CD4-positive, alpha-beta memory T cell (primary cell): ENCODE results near the gene FRMD5. TPM values are rescaled to one million over a fixed set of nuclear protein-coding genes. Genes with fewer than 3 reads are reported as not detected.

Experiments
- CTCF ChIA-PET: fragments of 350-600 bp; sonication (Branson Sonifier 250); formaldehyde crosslinking; loops from one replicate; lab custom pipeline; 2021; ENCODE audit warnings: inconsistent platforms; ENCODE audit not compliant: partially characterized antibody; lab: Charles Lee
- POLR2A ChIA-PET: fragments of 350-600 bp; sonication (Branson Sonifier 250); formaldehyde crosslinking; loops from one replicate; lab custom pipeline; 2021; ENCODE audit not compliant: partially characterized antibody; lab: Charles Lee
- DNase-seq, 5 donors: peaks; one replicate each; pipeline versions ENCODE4 v3.0.0 to v3.0.0-alpha.2; 2020 to 2022; ENCODE audit warnings: mixed read lengths in 1 of 5
- H3K27ac ChIP-seq: one replicate; pipeline ENCODE4 v1.7.0; 2013; ENCODE audit warnings: low read depth, low read length
- H3K27me3 ChIP-seq: 2 replicates; pipeline ENCODE4 v1.7.0; 2013; ENCODE audit warnings: mild to moderate bottlenecking, low read length, moderate library complexity; ENCODE audit not compliant: insufficient read depth
- H3K36me3 ChIP-seq: 2 replicates; pipeline ENCODE4 v1.7.0; 2013; ENCODE audit warnings: mild to moderate bottlenecking, low read length, moderate library complexity; ENCODE audit not compliant: insufficient read depth
- H3K4me1 ChIP-seq: 2 replicates; pipeline ENCODE4 v1.7.0; 2013; ENCODE audit warnings: mild to moderate bottlenecking, low read length, moderate library complexity; ENCODE audit not compliant: insufficient read depth
- H3K4me3 ChIP-seq, 2 donors: one replicate each; pipeline ENCODE4 v1.7.0; 2013; ENCODE audit warnings: low read length in 2 of 2, mild to moderate bottlenecking in 1 of 2
- H3K9me3 ChIP-seq, 2 donors: one replicate each; pipeline ENCODE4 v1.7.0; 2013; ENCODE audit warnings: low read length in 2 of 2, control low read depth in 1 of 2; ENCODE audit not compliant: control insufficient read depth in 1 of 2
- H3K27ac Mint-ChIP-seq, 7 donors: one replicate each; pipeline ENCODE4 v1.8.0; 2020 to 2021; ENCODE audit warnings: mixed read lengths in 7 of 7, mild to moderate bottlenecking in 6 of 7, inconsistent platforms in 3 of 7, moderate library complexity in 3 of 7
- H3K27me3 Mint-ChIP-seq, 2 donors: one replicate each; pipeline ENCODE4 v1.8.0; 2020 to 2021; ENCODE audit warnings: mixed read lengths in 2 of 2
- H3K36me3 Mint-ChIP-seq, 2 donors: one replicate each; pipeline ENCODE4 v1.8.0; 2020 to 2021; ENCODE audit warnings: mixed read lengths in 2 of 2, inconsistent platforms in 1 of 2, mild to moderate bottlenecking in 1 of 2
- H3K4me1 Mint-ChIP-seq, 4 donors: one replicate each; pipeline ENCODE4 v1.8.0; 2020 to 2021; ENCODE audit warnings: mixed read lengths in 4 of 4, mild to moderate bottlenecking in 1 of 4
- H3K4me3 Mint-ChIP-seq, 8 donors: one replicate each; pipeline ENCODE4 v1.8.0; 2020 to 2021; ENCODE audit warnings: mixed read lengths in 8 of 8, mild to moderate bottlenecking in 7 of 8, moderate library complexity in 6 of 8, inconsistent platforms in 3 of 8
- H3K9me3 Mint-ChIP-seq, 8 donors: one replicate each; pipeline ENCODE4 v1.8.0; 2020 to 2021; ENCODE audit warnings: mixed read lengths in 8 of 8, mild to moderate bottlenecking in 5 of 8, inconsistent platforms in 3 of 8, moderate library complexity in 1 of 8
- intact Hi-C: fragments of 100-400 bp; cut with micrococcal nuclease; formaldehyde crosslinking; loops from one replicate; pipeline ENCODE4 v1.15.1; 2023
- polyA plus RNA-seq, 2 donors: library from polyadenylated mRNA; unstranded; fragments of 300-500 nt; fragmentation: Illumina TruSeq; gene quantifications; one replicate each; pipeline ENCODE4 v1.2.3, GENCODE V29; 2021
- total RNA-seq, 2 experiments: library from RNA; stranded (reverse); gene quantifications; one replicate each; pipeline ENCODE4 v1.2.3, GENCODE V29; 2021

The FRMD5 gene
- total and polyA plus RNA-seq, 4 experiments from 2014 or later = 0.08 to 0.47 TPM; not detected in 2

- peaks cover 4 to 15% of the 10 kb centered on the region in 2 donors for H3K36me3 Mint-ChIP-seq
- intact Hi-C loops = loop anchor here (1.0 to 10.0 kb wide), 6 partner anchors 24 to 603 kb away; partner anchors contain the start of genes CTDSPL2, ELL3, HYPK and MAP1A
- Histone ChIP-seq H3K27ac (peak within 1 kb of the TSS; percentile 99), H3K9me3 (no peaks in the 10 kb centered on the region), H3K36me3 (no peaks in the 10 kb centered on the region), H3K4me3 (peak within 1 kb of the TSS; percentile 92 to 100), H3K4me1 (peaks cover 67% of the 10 kb centered on the region), H3K27me3 (no peaks in the 10 kb centered on the region)
- POLR2A ChIA-PET = interaction anchor here (0.8 to 8.9 kb wide), 15 partner anchors 9 to 712 kb away, joined by 3 to 92 read pairs (median 4); partner anchors contain the start of genes EIF3J, ELL3, FRMD5 and HYPK
- peak; percentile 88 to 95 (median 93) for DNase-seq
- no peaks in the 10 kb centered on the region for H3K9me3 Mint-ChIP-seq
- H3K27ac Mint-ChIP-seq = peak within 1 kb of the TSS; percentile 92 to 99 (median 99)
- CTCF ChIA-PET = interaction anchor here (0.5 to 1.0 kb wide), 5 partner anchors 13 to 48 kb away, joined by 3 to 5 read pairs (median 3); partner anchors contain the start of gene ELL3
- peak within 1 kb of the TSS; percentile 96 to 99 (median 98) for H3K4me3 Mint-ChIP-seq
- H3K4me1 Mint-ChIP-seq = peaks cover 29 to 71% (median 52%) of the 10 kb centered on the region in 4 donors
- no peaks in the 10 kb centered on the region for H3K27me3 Mint-ChIP-seq
Measured at GRCh38 chr15:43824302-43825246, 370.5 kb downstream of the FRMD5 start, which contains the start of gene MFAP1. MFAP1 (minus strand) TSS chr15:43824690; CDS start chr15:43824569, 121 bp downstream.

GRCh38 chr15:43821505-43821904 is 373.6 kb downstream of the FRMD5 start:
- Histone ChIP-seq H3K27me3 (no peaks in the 10 kb centered on the region), H3K36me3 (peaks cover 12% of the 10 kb centered on the region), H3K4me1 (peaks cover 47% of the 10 kb centered on the region), H3K9me3 (no peaks in the 10 kb centered on the region), H3K27ac (no peak overlapping the region), H3K4me3 (no peak overlapping the region)
- Mint-ChIP-seq H3K27me3 (no peaks in the 10 kb centered on the region), H3K9me3 (no peaks in the 10 kb centered on the region), H3K4me1 (peaks cover 16 to 50% (median 33%) of the 10 kb centered on the region in 4 donors), H3K36me3 (peaks cover 7 to 24% of the 10 kb centered on the region in 2 donors), H3K27ac (peak overlapping the region; percentile 11 to 85 (median 73)), H3K4me3 (peak overlapping the region in 7 of 8 donors; percentile 23 to 70 (median 50))
- no peak for DNase-seq
- intact Hi-C loops = loop anchor here (10.0 kb wide), 1 partner anchor 307 kb away; the partner anchor contains the start of gene MAP1A
- POLR2A ChIA-PET = interaction anchor here (1.4 to 8.9 kb wide), 2 partner anchors 10 to 20 kb away, joined by 4 to 92 read pairs; partner anchors contain the start of genes HYPK and SERINC4
- CTCF ChIA-PET = interaction anchor here (0.8 to 2.4 kb wide), 2 partner anchors 11 to 39 kb away, joined by 5 to 10 read pairs; no protein-coding TSS in a partner anchor

Other genes with a start within 250 kb of the FRMD5 start
- gene GOLM2, start 93.4 kb upstream of the FRMD5 start, total RNA-seq = 10 to 100 TPM; 52.4 to 53.3 TPM
- gene GOLM2, start 93.4 kb upstream of the FRMD5 start, polyA plus RNA-seq = 10 to 100 TPM; 48.4 to 58.4 TPM
- 10 to 100 TPM; 72.0 to 74.4 TPM for gene CTDSPL2, start 232.4 kb upstream of the FRMD5 start, total RNA-seq
- 10 to 100 TPM; 33.5 to 44.5 TPM for gene CTDSPL2, start 232.4 kb upstream of the FRMD5 start, polyA plus RNA-seq